MCF 10A (cell line): Measurements from ENCODE around the gene UBE2K. TPM values are rescaled to one million over a fixed set of nuclear protein-coding genes. Genes with fewer than 3 reads are reported as not detected.
"Not testable (repeated sequence)": the region's sequence is repeated elsewhere in the genome, so short reads cannot be mapped to it uniquely, and the experiment has no call there.

Experiments
- BruUV-seq: library from RNA; stranded (reverse); fragments of 400-500 nt; replicated peaks from 2 replicates; lab custom pipeline; 2021; lab: Mats Ljungman, UMichigan
- CTCF ChIA-PET: fragments of 300-600 bp; sonication (Branson Sonifier 250); formaldehyde crosslinking; extraction: SDS; loops from one replicate; lab custom pipeline; 2021; ENCODE audit warnings: antibody characterized with exemption, inconsistent platforms; lab: Yijun Ruan, JAX
- POLR2A ChIA-PET: fragments of 300-600, 350-650 bp; sonication (Branson Sonifier 250); formaldehyde crosslinking; extraction: SDS; loops from one replicate; lab custom pipeline; 2020; ENCODE audit warnings: antibody characterized with exemption, inconsistent platforms; lab: Yijun Ruan, JAX
- DNase-seq: peaks from one replicate; pipeline ENCODE4 v3.0.0-alpha.2; 2018; ENCODE audit not compliant: unreplicated experiment
- H3K27ac Mint-ChIP-seq: one replicate; pipeline ENCODE4 v1.8.0; 2022; ENCODE audit warnings: mild to moderate bottlenecking, low read depth, mixed read lengths; ENCODE audit not compliant: unreplicated experiment
- H3K27me3 Mint-ChIP-seq: one replicate; pipeline ENCODE4 v1.8.0; 2022; ENCODE audit warnings: mixed read lengths; ENCODE audit not compliant: insufficient read depth, unreplicated experiment
- H3K36me3 Mint-ChIP-seq: one replicate; pipeline ENCODE4 v1.8.0; 2022; ENCODE audit warnings: mild to moderate bottlenecking, moderate library complexity, mixed read lengths; ENCODE audit not compliant: insufficient read depth, unreplicated experiment
- H3K4me1 Mint-ChIP-seq: one replicate; pipeline ENCODE4 v1.8.0; 2022; ENCODE audit warnings: mixed read lengths; ENCODE audit not compliant: insufficient read depth, unreplicated experiment
- H3K4me3 Mint-ChIP-seq: one replicate; pipeline ENCODE4 v1.8.0; 2022; ENCODE audit warnings: mild to moderate bottlenecking, moderate library complexity, mixed read lengths; ENCODE audit not compliant: unreplicated experiment
- H3K9me3 Mint-ChIP-seq: one replicate; pipeline ENCODE4 v1.8.0; 2022; ENCODE audit warnings: mixed read lengths; ENCODE audit not compliant: unreplicated experiment
- intact Hi-C: fragments of 100-400 bp; cut with micrococcal nuclease; formaldehyde crosslinking; loops from 2 replicates; pipeline ENCODE4 v1.14.1; 2022
- total RNA-seq: library from RNA; stranded (reverse); gene quantifications from 2 replicates; pipeline ENCODE4 v1.2.3, GENCODE V29; 2022
- TF ChIP-seq, protein P1 (sequence below): fragments of 200-600 bp; IDR thresholded peaks from one replicate; pipeline ENCODE4 v1.8.0; 2022; ENCODE audit warnings: antibody characterized with exemption, mild to moderate bottlenecking; ENCODE audit not compliant: unreplicated experiment

The UBE2K gene
- total RNA-seq, 1 experiment from 2014 or later: 117 TPM

DNA sequence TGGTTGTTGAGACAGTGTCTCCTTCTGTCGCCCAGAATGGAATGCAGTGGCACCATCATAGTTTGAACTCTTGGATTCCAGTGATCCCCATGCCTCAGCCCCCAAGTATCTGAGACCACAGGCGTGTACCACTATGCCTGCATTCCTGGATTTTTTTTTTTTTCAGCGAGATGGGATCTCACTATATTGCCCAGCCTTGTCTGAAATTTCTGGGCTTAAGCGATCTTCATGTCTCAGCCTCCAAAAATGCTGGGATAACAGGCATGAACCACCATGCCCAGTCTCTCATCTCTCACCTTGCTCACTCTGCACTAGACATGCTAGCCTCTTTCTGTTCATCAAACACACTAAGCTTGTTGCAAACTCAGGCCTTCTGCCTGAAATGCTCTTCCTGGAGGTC is 104.1 kb downstream of the UBE2K start:
- ChIA-PET POLR2A (no interaction called here), CTCF (interaction anchor here (0.5 kb wide), 1 partner anchor 39 kb away, joined by 4 read pairs; no protein-coding TSS in a partner anchor)
- Mint-ChIP-seq H3K4me1 (no peaks in the 10 kb centered on the region), H3K27ac (no peak overlapping the region), H3K9me3 (no peaks in the 10 kb centered on the region), H3K36me3 (no peaks in the 10 kb centered on the region), H3K27me3 (no peaks in the 10 kb centered on the region), H3K4me3 (no peak overlapping the region)
- no TSS peak for BruUV-seq
- intact Hi-C loops: no loop called here
- TF ChIP-seq, protein P1, sequence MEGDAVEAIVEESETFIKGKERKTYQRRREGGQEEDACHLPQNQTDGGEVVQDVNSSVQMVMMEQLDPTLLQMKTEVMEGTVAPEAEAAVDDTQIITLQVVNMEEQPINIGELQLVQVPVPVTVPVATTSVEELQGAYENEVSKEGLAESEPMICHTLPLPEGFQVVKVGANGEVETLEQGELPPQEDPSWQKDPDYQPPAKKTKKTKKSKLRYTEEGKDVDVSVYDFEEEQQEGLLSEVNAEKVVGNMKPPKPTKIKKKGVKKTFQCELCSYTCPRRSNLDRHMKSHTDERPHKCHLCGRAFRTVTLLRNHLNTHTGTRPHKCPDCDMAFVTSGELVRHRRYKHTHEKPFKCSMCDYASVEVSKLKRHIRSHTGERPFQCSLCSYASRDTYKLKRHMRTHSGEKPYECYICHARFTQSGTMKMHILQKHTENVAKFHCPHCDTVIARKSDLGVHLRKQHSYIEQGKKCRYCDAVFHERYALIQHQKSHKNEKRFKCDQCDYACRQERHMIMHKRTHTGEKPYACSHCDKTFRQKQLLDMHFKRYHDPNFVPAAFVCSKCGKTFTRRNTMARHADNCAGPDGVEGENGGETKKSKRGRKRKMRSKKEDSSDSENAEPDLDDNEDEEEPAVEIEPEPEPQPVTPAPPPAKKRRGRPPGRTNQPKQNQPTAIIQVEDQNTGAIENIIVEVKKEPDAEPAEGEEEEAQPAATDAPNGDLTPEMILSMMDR: no peak
- no peak for DNase-seq

DNA sequence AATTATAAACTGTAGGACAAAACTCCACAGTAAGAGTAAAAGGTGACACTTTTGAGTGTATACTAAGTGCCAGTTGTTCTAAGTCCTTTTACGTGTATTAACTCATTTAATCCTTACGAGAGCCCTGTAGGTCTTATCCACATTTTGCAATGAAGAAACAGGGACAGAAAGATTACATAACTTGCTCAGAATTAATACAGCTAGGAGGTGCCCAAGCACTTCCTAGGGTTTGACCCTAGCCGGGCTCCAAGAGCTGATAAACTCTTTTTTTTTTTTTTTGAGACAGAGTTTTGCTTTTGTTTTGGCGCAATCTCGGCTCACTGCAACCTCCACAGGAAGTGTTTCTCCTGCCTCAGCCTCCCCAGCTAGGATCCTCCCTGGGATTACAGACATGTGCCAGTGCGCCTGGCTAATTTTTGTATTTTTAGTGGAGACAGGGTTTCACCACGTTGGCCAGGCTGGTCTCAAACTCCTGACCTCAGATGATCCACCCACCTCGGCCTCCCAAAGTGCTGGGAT is 110.4 kb downstream of the UBE2K start:
- Mint-ChIP-seq H3K9me3 (no peaks in the 10 kb centered on the region), H3K4me1 (no peaks in the 10 kb centered on the region), H3K27ac (no peak overlapping the region), H3K4me3 (no peak overlapping the region), H3K36me3 (no peaks in the 10 kb centered on the region), H3K27me3 (no peaks in the 10 kb centered on the region)
- no TSS peak for BruUV-seq
- TF ChIP-seq, protein P1: no peak
- CTCF ChIA-PET: no interaction called here
- intact Hi-C loops: no loop called here
- no peak for DNase-seq
- POLR2A ChIA-PET: no interaction called here

DNA sequence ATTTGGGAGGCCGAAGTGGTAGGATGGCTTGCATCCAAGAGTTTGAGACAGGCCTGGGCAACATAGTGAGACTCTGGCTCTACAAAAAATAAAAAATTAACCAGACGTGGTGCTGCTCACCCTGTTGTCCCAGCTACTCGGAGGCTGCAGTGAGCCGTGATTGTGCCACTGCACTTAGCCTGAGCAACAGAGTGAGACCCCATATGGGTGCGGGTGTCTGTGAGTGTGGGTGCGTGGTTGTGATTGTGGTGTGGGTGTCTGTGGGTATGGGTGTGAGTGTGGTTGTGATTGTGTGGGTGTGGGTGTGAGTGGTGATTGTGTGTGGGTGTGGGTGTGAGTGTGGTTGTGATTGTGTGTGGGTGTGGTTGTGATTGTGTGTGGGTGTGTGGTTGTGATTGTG is 114.6 kb downstream of the UBE2K start:
- intact Hi-C loops: no loop called here
- BruUV-seq: no TSS peak
- Mint-ChIP-seq H3K27me3 (no peaks in the 10 kb centered on the region), H3K9me3 (no peaks in the 10 kb centered on the region), H3K4me3 (no peak overlapping the region), H3K27ac (no peak overlapping the region), H3K36me3 (no peaks in the 10 kb centered on the region), H3K4me1 (no peaks in the 10 kb centered on the region)
- CTCF ChIA-PET: interaction anchor here (0.7 kb wide), 1 partner anchor 16 kb away, joined by 3 read pairs; no protein-coding TSS in a partner anchor
- POLR2A ChIA-PET: interaction anchor here (0.8 kb wide), 1 partner anchor 16 kb away, joined by 3 read pairs; no protein-coding TSS in a partner anchor
- no peak for DNase-seq
- TF ChIP-seq, protein P1: no peak

DNA sequence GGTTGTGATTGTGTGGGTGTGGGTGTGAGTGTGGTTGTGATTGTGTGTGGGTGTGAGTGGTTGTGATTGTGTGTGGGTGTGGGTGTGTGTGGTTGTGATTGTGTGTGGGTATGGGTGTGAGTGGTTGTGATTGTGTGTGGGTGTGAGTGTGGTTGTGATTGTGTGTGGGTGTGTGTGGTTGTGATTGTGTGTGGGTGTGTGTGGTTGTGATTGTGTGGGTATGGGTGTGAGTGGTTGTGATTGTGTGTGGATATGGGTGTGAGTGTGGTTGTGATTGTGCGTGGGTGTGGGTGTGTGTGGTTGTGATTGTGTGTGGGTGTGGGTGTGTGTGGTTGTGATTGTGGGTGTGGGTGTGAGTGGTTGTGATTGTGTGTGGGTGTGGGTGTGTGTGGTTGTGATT is 115.1 kb downstream of the UBE2K start:
- H3K4me3 Mint-ChIP-seq, intact Hi-C loops, H3K4me1 Mint-ChIP-seq, H3K27ac Mint-ChIP-seq, H3K9me3 Mint-ChIP-seq, POLR2A ChIA-PET, DNase-seq, H3K27me3 Mint-ChIP-seq, BruUV-seq, CTCF ChIA-PET, H3K36me3 Mint-ChIP-seq: not testable (repeated sequence)

DNA sequence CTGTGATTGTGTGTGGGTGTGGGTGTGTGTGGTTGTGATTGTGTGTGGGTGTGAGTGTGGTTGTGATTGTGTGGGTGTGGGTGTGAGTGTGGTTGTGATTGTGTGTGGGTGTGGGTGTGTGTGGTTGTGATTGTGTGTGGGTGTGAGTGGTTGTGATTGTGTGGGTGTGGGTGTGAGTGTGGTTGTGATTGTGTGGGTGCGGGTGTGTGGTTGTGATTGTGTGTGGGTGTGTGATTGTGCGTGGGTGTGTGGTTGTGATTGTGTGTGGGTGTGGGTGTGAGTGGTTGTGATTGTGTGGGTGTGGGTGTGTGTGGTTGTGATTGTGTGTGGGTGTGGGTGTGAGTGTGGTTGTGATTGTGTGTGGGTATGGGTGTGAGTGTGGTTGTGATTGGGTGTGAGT is 115.8 kb downstream of the UBE2K start:
- DNase-seq, CTCF ChIA-PET, BruUV-seq, intact Hi-C loops, H3K4me1 Mint-ChIP-seq, H3K36me3 Mint-ChIP-seq, H3K9me3 Mint-ChIP-seq, POLR2A ChIA-PET, H3K27ac Mint-ChIP-seq, H3K27me3 Mint-ChIP-seq, H3K4me3 Mint-ChIP-seq: not testable (repeated sequence)
